A172 (cell line): ENCODE results near the gene SUGCT. TPM values are rescaled to one million over a fixed set of nuclear protein-coding genes. Genes with fewer than 3 reads are reported as not detected.
A peak's percentile ranks its signal among the peaks of the same experiment; 100 is the strongest.

Experiments used
- DNase-seq: peaks from one replicate; pipeline ENCODE4 v3.0.0-alpha.2; 2015; ENCODE audit warnings: low spot score
- total RNA-seq: library from RNA; depleted of rRNA; stranded (reverse); fragments of >200 nt; shearing (Covaris generic); gene quantifications from 2 replicates; pipeline ENCODE4 v1.2.3, GENCODE V29; 2014

The SUGCT gene
- total RNA-seq, 1 experiment from 2014 or later, result 3.3 TPM

DNA sequence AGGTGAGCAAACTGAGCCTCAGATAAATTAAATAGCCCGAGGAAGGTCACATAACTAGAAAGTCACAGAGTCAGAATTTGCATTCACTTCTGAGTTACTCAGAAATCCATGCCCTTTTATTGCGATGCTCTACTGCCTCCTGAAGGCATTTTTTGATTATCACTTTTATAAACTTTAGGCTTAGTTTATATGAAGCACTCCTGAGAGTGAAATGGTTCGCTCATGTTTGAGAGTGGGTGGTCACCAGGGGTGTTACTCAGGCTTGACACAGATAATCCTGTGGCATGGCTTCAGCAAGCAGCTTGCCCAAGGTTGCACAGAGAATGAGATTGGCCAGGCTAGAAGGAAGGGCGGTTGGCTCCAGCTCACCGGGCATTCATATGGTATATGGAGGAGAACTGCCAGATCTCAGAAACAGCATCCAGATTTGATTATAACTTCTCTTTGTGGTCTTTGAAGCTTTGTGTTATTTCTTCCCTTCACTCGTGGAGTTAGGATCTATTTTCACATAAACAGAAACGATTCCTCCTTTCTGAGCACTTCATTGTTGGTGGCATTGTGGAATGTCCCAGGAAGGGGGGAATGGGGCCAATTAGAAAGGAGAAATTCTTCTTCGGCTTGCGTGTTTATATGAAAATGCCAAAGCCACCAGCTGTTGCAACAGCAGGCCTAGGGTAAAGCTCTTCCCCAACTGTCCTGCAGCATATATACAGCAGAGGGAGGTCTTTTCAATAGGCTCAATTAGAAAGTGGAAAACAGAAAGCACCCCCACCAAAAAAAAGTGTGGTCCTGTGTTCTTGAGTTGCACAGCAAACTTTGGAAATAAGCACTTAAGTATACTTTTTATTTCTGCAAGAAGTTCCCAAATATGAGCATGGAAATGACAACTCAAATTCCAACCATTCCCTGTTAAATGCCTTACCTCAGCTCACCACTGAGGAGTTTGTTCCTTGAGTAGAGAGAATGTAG, 628.8 kb downstream of the SUGCT start:
- no peak for DNase-seq

GRCh38 chr7:40765639-40766038, 630.8 kb downstream of the SUGCT start:
- no peak for DNase-seq

DNA sequence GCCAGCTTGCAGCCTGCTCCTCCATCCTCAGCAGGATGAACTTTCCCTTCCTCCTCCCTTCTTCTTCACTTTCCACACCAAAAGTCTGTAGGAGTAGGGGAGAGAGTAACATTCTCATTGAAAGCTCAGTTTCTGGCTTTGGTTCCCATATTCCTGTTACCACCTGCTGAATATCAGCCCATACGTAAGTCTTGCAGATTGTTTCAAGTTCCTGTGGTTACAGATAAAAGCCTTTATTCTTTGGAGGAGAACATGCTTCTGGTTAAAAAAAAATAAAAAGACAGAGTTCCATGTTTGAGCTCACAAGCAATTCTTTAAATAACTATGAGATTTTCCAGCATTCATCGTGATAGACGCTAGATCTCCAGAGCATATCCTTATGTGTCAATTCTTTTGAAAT, 637.3 kb downstream of the SUGCT start:
- no peak for DNase-seq

GRCh38 chr7:40773656-40774055, 638.9 kb downstream of the SUGCT start:
- DNase-seq, result no peak

- DNase-seq, result no peak
Observed at GRCh38 chr7:40775877-40776276, 641.1 kb downstream of the SUGCT start.

DNA sequence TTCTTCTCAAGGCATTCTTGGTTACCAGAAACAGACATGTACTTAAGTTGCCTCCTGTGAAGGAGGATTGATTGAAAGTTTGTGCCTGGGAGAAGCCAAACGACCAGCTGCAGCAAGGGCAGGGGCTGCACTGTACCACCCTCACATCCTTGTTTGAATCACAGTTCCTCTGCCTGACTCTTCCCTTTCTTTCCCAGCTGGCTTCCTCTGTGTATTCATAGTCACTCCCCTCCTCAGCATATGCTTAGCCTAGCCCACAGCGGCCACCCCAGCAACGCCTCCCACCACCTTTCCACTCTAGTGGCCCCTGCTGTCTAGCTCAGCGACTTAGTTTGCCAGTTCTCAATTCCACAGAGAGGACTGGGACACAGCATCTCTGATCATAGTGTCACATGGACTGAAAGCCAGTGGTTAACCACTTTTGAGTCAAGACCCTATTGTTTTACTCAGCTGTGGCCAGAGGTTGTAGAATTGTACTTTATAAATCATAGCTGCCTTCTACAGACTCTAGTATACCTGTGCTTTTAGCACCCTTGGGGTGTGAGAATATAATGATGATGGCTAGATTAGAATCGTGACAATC, 643.0 kb downstream of the SUGCT start:
- DNase-seq, result no peak

GRCh38 chr7:40780460-40780859, 645.7 kb downstream of the SUGCT start:
- DNase-seq, result no peak

DNA sequence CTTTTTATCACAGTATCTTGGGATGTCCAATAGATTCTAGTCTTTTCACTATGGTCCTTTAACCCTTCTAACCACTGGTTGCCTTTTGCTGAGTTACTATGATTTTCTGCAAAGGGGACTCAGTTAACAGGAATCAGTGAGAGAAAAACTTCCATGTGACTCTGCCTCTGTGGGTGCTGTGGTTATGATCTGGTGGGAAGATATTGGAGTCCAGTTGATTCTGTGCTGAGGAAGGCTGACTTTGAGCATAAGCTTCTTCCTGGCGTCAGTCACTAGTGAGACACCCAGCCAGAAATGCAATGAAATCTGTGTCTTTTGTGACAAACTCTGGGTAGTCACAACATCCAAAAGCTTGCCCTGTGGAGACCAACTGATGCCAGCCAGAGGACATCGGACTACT, 648.0 kb downstream of the SUGCT start:
- DNase-seq, result no peak

GRCh38 chr7:40784176-40784575, 649.4 kb downstream of the SUGCT start:
- no peak for DNase-seq

- DNase-seq, result no peak
Observed at GRCh38 chr7:40786909-40787308, 652.1 kb downstream of the SUGCT start.

DNA sequence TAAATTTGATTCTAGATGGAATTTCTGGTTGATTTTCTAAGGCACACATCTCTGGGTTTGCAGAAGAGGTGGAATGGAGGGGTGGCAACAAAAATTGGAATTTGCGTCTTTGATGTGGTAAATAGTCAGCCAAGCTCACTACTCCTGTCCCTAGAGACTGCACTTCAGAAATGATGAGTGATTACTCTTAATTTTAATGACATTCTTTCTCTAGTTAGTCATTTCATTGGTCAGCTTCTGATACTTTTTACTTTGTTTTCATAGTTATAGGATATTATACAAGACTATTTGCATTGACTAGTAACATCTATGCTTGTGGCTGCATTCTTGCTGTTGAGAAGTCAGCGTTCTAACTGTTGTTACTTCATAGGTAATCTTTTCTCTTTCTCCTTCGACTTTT, 658.3 kb downstream of the SUGCT start:
- peak; percentile 45 for DNase-seq

DNA sequence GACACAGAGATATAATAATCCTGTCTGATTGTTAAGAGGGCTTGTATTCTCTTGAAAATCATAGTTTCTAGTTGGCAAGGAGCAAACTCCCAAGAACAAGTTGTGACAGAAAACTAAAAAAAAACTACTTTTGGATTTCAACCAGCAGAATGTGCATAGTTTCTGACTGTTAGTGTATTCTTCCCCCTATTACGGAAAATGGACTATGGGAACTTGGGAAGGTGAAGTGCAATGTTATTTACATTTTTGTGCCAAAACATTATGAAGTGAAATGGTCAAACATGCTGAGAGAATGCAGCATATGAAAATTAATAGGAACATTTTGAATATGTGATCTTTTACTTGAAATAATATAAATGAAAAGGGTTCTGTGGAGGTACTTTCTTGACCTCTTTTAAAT, 660.8 kb downstream of the SUGCT start:
- DNase-seq, result no peak

GRCh38 chr7:40796723-40797122, 661.9 kb downstream of the SUGCT start:
- DNase-seq, result no peak

DNA sequence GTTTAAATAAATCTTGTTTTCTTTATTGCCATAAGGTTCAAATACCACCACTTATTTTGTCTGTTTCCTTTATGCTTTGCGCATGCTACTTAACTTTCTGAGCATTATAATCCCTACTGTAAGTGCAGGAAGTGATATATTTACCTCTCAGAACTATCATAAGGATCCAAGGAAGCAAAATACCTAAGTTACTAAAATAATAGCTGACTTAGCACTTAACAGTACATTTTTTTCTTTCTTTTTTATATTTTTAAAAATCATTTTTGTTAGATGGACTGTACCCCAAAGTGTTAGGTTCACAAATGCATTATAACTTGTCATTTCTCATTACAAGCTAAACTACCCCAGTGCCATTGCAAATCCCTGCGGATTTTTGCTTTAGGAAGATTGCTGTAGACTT, 663.8 kb downstream of the SUGCT start:
- no peak for DNase-seq

GRCh38 chr7:40799493-40800403, 664.9 kb downstream of the SUGCT start:
- no peak for DNase-seq

DNA sequence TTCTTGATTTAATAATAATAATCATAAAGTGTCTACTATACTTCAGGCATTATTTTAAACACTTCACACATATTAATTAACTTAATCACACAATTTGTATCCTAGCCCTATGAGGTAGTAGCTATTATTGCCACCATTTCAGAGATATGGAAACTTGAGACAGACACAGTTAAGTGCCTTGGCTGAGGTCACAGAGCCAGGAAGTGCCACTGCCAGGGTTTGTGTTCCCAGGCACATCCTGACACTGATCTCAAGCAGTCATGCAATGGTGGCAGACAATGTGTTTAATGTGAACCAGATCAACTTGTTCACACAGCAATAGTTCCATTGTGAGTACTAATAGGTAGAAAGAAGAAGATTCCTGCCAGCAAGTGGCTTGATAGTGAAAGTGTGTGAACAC, 666.0 kb downstream of the SUGCT start:
- no peak for DNase-seq

DNA sequence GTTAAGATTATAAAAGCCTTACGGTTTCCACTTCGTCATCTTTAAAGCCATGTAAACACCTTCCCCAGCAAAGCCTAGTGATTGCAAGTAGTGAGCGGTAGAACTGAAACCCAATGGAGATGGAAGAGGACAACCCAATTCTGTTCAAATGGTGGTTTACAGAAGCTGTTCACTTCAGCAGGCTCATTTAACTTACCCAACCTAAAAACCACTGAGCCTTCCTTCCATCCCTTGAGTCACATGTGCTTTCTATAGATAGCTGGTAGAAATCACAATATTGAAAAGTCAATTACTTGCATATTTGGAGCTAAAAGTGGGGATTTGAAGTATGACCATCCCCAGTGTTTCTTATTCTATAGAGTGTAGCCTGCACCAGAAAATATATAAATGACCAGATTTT, 667.7 kb downstream of the SUGCT start:
- no peak for DNase-seq

- no peak for DNase-seq
Observed at GRCh38 chr7:40804477-40805215, 669.8 kb downstream of the SUGCT start.

GRCh38 chr7:40805361-40805760, 670.6 kb downstream of the SUGCT start:
- no peak for DNase-seq

DNA sequence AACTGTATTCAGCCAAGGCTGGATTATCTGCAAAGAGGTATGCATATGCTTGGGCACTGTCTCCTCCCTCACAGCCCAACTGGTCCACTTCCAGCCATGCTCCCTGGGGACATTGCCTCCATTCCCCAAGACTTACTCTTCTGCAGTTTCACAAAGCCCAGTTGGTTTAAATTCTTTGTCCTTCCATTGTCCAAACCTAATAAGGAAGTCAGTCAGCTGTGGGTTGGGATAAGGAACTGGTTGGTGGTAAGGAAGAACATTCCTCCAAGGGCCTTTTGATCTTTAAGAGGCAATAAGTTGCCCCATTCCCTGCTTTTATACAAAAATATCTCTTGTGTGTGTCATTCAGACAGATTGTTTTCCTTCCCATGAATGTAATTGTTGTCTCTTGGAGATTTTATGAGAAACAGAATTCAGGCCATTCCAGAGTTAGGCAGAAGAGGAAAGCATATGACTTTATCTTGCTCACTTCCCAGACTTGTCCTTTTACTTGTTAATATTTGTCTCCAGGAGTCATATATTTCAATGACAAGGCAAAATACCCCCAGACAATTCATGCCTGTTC, 673.7 kb downstream of the SUGCT start:
- DNase-seq, result peak; percentile 84

DNA sequence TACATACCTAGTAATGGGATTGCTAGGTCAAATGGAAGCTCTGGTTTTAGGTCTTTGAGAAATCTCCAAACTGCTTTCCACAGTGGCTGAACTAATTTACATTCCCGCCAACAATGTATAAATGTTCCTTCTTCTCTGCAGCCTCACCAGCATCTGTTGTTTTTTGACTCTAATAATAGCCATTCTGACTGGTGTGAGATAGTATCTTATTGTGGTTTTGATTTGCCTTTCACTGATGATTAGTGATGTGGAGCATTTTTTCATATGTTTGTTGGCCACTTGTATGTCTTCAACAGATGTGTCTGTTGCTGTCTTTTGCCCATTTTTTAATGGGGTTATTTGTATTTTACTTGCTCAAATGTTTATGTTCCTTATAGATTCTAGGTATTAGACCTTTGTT, 675.5 kb downstream of the SUGCT start:
- DNase-seq, result no peak
